Measurements from ENCODE around the gene NR5A1.

NR5A1 gene

DNA sequence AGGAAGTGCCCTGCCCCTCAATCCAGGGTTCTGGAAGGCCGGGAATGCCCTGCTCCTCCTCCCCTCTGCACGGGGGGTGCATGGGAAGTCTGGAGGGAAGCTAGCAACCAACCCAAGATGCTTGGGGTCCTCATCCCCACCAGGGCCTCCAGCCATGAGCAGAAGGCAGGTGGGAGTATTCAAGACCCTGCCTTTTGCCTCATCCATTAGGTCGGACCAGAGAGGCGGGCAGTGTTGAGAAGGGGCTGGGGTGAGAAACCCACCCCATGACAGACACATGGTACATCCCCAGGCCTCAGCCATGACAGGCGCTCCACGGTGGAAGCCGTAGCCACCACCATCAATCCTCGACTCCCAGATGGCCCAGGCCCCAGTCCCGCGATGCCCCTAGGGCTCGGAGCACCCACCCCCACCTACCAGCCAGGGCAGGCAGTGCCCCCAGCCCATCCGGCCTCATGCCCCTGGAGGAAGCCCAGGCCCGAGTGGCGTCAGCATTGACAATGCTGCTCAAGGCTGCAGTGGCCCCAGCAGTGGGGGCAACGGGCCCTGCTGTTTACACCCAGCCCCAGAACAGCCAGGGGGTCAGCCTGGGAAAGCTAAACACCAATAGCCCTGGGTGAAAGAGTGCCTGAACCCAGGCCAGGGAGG, 8.6 kb downstream of the NR5A1 start:
- no peak for DNase-seq (ENCODE audit: low read depth in 2 of 2)

DNA sequence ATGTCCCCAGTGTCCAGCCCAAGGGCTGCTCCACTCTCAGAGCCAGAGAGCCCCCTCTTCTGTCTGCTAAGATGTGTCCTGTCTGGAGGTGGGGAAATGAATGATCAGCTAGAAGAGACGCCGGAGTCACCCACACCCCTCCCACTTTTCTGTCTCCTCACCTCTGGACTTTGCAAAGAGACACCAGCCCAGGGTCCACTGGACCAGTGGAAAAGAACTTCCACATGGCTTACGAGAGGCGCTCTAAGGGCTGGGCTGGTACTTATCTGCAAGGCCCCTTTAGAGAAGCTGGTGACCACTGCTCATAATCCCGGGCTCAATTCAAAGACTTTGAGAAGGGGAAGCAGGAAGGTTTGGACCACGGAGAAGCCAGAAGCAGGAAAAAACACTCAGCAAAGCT, 9.2 kb downstream of the NR5A1 start:
- DNase-seq (ENCODE audit: low read depth in 2 of 2), result no peak

DNA sequence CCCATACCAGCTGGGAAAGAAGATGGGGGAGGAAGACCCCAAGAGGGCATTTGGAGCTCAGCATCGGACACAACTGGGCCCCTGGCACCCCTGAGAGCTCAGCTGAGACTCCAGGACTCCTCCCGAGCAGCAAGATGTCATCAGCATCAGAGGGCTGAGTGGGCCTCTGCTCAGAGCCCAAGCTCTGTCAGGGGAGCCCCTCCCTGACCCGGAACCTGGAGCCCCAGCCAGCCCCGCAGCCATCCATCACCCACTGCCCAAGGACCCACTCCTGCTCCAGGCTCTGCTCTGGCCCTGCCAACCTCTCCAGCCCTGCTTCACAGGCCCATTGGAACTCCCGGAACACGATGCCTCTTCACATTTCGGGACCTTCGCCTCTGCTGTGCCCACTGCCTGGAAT, 9.8 kb downstream of the NR5A1 start:
- no peak for DNase-seq (ENCODE audit: low read depth in 2 of 2)

DNA sequence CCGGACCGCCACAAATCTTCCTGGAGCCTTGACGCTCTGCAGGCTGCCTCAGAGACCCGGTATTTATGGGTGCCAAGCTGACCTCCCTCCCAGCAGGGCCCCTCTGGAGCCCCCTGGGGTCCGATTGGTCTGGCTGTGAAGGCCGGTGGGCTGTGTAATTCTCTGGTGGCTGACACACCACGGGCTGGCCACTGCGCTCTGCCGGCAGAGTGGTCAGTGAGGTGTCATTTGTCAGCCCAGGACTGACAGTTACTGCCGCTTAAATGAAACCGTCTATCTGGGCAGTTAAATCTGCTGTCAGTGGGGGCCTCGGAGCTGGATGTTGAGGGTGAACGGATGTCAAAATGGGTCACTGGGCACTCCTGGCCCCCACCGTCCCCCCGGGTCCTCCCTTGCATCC, 10.7 kb downstream of the NR5A1 start:
- DNase-seq (ENCODE audit: low read depth in 2 of 2), result no peak

DNA sequence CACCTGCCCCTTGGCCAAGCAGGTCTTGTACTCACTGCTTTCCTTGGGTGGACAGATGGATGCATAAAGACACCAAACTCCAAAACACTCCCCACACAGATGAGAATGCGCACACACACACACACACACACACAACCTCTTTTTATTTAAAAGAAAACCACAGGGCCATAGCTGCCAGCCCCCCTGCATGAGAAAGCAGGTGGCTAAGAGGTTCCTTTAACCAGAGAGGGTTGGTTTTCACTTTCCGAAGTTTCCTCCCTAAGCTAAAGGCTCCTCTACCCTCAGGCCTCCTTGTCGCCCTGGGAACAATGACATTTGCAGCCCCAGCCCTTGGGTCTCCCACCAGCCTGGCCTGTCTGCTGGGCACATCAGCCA, 11.1 kb downstream of the NR5A1 start:
- DNase-seq (ENCODE audit: low read depth in 2 of 2), result no peak

DNA sequence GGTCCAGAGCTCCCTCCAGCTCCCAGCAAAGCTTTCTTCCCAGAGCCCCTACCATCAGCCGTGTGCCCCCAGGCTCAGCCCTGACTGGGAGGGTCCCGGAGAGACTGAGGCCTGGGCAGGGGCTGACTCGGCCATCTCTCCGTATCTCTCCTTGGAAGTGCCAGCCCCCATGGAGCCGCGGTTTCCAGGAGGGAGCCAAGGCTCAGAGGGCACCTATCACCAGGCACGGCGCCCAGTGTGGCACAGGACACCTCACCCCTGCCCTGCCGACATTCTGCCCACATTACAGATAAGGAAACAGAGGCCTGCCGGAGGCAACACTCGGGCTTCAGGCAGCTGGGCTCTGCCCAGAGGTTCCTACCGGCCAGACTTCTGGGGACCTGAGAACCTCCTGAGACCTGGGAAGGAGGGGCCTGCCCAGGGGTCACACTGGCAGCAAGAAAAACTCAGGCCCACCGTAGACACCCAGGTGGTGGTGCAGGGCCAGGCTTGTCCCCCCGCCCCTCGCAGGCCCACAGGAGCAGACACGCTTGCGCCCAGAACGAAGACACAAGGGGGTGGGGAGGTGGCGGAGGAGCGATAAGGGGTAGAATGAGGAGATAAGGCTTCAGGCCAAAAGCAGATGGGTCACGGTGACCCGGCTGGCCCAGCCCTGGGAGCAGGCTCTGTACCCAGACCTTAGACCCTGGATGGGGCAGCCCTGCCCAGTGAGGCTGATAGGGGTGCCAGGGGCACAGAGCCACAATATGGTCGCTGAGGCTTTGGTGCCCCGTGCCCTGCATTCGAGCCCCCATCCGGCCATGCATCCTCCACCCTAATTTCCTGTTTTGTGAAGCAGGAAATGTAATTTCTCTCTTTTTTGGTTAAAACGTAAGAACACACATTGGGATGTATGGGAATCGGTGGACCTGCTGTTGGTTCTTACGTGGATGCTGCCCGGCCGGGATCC, 11.8 kb downstream of the NR5A1 start:
- no peak for DNase-seq (ENCODE audit: low read depth in 2 of 2)

DNA sequence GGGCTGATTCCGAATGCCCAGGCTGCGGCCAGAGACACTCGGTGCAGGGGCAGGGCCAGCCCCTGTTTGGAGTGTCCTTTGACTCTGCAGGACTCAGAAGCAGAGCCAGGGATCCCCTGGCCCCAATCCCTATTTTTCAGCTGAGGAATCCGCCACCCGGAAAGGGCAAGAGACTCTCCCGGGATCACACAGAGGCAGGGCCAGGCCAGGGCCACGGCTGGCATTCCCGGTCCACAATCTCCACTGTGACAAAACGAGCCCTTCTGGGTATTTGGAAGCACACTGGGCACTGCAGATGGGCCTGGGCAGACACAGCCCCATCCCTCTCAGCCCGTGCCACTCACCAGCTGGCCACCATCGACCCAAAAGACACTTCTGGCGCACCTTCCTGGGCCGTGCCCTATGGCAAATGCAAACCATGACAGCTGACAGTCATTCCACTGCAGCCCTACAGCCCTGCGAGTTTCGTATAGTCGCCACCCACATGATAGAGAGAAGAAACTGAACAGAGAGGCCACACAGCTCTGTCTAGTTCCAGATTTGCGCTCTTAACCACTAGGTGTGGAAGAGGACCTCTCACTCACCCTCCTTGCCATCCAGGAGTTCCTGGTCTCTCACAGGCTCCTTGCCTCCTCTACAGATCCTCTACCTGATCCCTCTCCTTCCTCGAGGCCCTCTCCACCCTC, 13.3 kb downstream of the NR5A1 start:
- DNase-seq (ENCODE audit: low read depth in 2 of 2), result no peak

DNA sequence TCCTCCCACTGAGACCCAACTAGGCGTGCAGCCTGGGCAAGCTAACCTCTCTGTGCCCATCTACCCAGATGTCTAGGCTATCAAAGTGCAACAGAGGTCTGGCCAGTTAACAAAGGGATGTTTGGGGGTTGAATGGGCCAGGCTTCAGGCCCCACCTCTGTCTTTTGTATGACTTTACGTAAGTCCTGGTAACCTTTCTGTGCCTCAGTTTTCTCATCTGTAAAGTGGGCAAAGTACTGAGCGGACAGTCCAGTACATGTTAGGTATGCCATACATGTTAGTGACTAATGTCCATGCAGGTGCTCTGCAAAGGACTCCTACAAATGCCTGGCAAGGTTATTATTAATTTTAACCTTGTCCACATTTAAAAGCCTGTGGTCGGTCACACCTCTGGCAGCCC, 14.0 kb downstream of the NR5A1 start:
- no peak for DNase-seq (ENCODE audit: low read depth in 2 of 2)

DNA sequence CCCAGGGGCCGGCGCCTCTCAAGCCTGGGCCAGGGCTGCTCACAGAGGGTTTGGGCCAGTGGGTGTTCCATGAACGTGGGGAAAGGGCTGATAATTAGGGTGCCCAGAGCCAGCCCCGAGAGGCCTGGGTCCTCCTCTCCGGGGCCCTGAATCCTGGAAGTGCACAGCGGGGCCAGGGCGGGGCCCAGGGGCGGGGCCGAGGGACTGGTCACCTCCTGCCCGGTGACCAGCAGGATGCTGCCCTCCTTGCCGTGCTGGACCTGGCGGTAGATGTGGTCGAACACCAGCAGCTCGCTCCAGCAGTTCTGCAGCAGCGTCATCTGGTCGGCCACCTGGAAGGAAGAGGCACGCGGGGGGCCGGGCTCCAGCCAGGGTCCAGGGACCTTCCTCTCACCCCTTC, 14.4 kb downstream of the NR5A1 start:
- no peak for DNase-seq (ENCODE audit: low read depth in 2 of 2)

DNA sequence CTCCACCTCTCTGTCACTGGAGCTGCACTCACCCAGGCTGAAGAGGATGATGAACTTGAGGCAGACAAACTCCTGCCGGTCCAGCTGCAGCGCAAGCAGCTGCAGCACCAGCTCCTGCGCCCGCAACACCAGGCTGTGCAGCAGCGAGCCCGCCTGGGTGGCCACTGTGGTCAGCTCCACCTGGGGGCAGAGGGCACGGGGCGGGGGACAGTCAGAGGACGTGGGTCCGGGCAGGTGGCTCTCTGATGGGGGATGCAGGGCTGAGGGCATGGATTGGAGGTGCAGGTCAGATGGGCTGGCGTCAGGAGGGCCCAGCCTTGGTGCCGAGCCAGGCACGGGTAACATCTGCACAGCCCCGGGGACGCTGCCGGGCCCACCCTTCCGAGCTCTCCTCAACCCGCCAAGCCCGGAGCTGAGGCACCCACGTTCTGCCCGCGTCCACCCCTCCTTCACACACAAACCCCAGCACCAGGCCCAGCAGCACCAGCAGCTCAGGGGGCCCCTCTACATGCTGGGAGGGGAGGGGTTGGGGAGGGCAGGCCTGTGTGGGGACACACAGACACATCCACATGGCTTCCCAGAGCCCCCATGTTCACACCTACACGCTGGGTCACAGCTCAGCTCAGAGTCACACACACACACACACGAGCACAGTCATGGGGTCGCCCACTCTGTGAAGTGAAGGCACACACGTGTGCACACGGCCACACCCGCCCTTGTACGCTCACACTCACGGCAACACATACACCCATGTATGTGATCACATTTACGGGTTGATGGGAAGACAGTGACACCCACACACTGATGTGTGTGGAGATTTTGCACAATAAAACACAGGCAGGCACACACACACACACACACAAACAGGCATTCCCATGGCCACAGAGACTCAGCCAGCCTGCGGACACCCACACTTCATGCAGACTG, 15.9 kb downstream of the NR5A1 start:
- DNase-seq (ENCODE audit: low read depth in 2 of 2), result no peak

DNA sequence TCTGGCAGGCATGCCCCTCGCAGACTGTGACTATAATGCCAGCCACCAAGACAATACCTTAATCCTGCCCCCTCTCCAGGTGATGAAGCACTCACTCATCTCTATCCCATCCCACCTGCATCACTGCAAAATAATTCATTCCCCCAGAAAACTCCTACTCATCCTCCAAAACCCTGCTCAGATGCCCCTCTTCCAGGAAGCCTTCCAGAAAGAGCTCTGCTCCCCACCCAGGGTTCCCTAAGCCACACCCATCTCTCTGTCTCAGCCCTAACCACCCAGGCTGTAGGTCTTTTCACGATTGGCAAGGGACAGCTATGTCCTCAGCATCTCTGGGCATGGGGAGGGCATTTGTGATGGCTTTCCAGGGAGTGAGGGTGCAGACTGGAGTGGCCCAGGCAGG, 17.2 kb downstream of the NR5A1 start:
- no peak for DNase-seq (ENCODE audit: low read depth in 2 of 2)

DNA sequence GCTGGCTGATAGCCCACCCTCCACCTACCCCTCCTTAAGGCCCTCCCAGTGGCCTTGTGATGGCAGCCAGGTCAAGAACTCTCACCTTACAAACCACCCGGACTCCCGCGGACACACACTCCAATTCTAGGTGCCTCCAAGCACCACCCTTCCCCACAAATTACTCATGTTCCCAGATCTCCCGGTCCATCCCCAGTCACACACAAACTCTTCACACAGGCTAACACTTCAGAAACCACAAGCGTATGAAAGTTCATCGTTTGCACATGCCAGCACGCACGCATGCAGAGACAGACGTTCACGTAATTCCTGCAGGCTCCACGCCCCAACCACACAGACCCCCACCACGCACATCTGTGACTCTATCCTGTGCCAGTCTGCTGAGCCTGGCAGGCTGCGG, 18.0 kb downstream of the NR5A1 start:
- DNase-seq (ENCODE audit: low read depth in 2 of 2), result peak; percentile 6 to 13

DNA sequence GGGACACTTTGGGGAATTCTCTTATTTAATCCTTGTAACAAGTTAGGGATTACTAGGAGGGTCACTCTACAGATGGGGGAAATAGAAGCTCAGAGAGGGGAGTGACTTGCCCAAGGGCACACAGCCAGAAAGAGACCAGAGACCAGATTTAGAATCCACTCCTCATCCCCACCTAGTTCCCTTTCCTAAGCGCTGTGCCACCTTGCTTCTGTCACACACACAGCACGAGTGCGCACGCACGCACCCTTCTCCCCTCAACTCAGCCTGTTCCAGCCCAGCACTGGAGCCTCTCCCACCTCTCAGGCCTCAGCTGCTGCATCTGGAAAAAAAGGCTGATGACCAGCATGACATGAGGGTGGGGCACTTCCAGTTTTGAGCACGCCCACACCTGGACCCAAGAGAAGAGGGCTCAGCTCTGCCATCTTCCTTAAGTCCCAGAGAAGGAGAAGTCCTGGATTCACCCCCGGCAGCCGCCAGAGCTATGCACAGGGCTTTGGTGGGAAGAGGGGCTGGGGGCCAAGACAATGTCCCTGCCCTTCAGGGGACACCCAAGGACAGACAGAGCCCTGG, 18.5 kb downstream of the NR5A1 start:
- no peak for DNase-seq (ENCODE audit: low read depth in 2 of 2)

DNA sequence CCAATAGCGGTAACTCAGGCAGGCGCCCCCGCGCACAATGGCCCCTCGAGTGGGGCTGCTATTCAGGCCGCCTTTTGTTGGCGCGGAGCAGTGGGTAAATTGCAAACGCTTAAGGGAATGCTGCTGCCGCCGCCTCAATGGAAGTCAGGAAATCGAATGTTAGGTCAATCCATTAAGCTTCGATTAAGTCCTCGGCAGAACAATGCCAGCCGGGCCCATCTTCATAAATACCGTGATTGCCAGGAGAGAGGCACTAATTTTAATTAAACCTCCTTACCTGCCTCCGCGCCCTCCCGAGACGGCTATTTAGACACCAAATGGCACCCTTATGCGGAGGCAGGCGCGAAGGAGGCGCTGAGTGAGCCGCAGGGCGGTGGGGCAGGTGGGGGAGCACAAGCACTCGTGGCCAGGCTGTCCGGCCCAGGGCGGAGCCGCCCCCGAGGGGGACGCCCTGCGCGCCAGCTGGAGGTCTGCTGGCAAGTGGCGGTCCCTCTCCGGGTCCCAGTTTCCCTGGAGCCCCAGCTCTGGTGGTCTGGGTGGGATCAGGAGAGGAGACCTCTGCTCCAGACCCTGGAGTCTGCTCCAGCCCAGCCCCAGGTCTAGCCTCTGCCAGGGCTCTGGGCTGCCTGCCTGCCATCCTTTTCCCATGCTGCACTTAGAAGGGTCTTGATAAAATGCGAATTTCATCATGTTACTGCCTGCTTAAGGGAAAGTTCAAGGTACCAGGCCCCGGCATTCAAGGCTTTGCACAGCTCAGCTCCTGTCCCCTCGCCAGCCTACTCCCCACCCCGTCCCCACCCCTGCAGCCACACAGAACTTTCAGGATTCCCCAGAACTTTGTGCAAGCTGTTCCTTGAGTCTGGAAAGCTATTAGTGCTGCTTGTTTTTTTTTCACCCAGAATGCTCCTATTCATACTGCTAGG, 19.7 kb downstream of the NR5A1 start:
- no peak for DNase-seq (ENCODE audit: low read depth in 2 of 2)

DNA sequence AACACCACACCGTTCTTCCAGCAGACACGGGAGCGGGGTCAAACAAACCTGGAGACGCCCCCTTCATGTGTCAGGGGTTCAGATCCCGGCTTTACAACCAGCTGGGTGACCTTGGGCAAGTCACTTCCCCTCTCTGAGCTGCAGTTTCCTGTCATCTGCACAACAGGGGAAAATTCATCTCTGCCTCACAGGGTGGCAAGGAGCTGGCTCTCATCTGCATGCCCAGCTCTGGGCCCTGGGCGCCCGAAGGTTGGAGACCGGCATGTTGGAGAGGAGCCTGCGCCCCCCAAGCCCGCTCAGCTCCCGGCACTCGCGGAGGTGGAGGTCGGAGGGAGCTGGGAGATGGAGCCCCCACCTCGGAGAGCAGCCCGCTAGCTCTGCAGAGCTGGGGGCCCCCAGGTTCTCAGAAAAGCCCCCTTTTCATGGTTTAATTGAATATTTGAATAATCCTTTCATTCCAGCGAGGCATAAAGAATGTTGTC, 20.4 kb downstream of the NR5A1 start:
- DNase-seq (ENCODE audit: low read depth in 2 of 2), result no peak

DNA sequence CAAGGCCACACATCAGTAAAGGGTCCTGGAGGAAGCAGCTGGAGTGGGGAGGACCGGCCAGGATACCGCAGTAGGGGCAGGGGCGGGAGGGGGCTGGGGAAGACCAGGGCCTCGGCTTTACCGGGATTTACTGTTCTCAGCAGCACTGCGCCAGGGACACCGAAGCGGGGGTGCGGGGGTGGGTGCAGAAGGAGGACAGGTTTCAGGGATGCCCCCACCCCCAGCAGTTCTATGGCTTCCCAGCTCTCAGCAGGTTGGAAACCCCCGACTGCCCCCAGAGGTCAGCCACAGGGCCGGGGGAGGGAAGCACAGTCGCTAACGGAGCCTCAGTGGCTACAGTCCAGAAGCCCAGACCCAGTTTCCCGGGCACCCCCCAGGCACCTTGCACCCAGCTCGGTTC, 21.3 kb downstream of the NR5A1 start:
- no peak for DNase-seq (ENCODE audit: low read depth in 2 of 2)

DNA sequence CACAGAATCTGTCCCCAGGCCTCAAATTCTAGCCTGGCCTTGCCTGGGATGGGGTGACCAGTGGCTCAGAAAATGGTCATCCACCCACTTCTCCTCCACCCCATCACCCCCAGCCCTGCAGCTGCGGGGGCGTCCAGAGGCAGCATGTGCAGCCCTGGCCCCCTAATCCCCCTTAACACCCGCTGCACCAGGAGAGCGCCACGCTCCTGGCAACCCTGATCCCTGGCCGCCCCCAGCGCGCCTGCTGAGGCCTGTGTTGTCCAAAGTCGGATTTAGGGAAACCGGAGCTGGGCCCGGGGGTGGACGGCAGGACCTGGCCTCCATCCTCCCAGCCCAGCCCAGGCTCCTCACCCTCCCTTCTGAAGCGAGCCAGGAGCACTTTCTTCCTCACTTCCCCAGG, 22.0 kb downstream of the NR5A1 start:
- DNase-seq (ENCODE audit: low read depth in 2 of 2), result no peak

DNA sequence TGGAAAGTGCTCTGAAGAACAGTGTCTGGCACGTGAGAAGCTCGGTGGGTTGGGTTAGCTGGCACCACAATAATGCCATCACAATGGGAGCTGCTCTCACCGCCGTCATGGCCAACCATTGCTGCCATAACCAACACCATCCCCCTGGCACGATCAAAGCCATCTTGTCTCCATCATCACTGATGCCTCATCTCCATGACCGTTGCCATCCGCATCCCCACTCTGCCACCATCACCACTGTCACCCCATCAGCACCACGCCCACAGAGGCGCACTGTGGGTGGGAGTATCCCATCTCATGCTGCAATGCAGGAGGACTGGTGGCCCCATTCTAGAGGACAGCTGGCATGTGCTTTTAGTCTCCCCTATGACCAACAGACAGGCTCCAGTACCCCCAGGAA, 23.7 kb downstream of the NR5A1 start:
- no peak for DNase-seq (ENCODE audit: low read depth in 2 of 2)

DNA sequence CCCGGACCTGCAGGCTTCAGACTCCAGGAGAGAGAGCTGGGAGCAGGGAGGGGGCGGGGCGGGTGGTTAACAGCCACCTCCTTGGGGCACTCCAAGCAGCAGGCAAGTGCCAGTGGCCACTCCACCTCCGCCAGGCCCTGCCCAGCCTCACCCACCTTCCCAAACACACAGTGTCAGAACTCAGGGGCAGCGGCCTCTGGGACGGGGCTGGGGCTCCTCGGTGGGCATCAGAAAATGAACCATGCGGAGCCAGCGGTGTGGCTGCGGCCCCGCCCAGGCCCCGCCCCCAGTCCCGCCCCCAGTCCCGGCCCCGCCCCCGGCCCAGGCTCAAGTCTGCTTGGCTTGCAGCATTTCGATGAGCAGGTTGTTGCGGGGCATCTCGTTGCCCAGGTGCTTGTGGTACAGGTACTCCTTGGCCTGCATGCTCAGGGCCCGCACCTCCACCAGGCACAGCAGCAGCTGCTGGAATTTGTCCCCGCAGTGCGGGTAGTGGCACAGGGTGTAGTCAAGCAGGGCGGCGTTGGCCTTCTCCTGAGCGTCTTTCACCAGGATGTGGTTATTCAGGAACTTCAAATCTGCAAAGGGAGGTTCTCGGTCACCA, 24.7 kb downstream of the NR5A1 start:
- no peak for DNase-seq (ENCODE audit: low read depth in 2 of 2)

DNA sequence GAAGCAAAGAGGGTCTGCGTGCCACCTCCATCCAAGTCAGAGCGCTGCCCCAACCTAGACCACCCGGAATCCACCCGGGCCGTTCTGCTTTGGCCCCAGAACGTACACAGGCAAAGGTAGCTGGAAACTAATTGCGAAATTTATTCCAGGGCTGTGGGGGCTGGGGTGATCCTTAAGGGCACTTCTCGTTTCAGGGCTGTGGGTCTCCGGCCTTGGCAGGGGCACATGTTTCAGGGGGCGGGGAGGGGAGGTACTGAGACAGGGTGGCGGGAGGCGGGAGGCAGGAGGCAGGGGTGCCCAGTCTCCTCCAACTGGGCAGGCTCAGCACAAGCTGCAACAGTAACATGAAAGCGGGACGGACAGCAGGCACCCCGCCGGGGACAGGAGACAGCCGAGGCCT, 26.1 kb downstream of the NR5A1 start:
- no peak for DNase-seq (ENCODE audit: low read depth in 2 of 2)
